ENCODE results near the gene CPEB4. TPM values are rescaled to one million over a fixed set of nuclear protein-coding genes. Genes with fewer than 3 reads are reported as not detected.
A peak's percentile ranks its signal among the peaks of the same experiment; 100 is the strongest.

The CPEB4 gene
- total RNA-seq, 2 experiments from 2014 or later: 11.4 to 11.9 TPM

GRCh38 chr5:173881811-173882575 lies 6.2 kb upstream of the CPEB4 start:
- intact Hi-C loops (cut with micrococcal nuclease): no loop called here
- Mint-ChIP-seq H3K27ac (no peak overlapping the region), H3K4me1 (ENCODE audit: low read depth) (peaks cover 37% of the 10 kb centered on the region), H3K27me3 (no peaks in the 10 kb centered on the region), H3K4me3 (no peak overlapping the region), H3K36me3 (peaks cover 3% of the 10 kb centered on the region), H3K9me3 (peaks cover 9% of the 10 kb centered on the region)
- CTCF ChIA-PET: no interaction called here
- POLR2A ChIA-PET: no interaction called here
- DNase-seq: no peak

- Mint-ChIP-seq H3K4me3 (no peak overlapping the region), H3K36me3 (peaks cover 3% of the 10 kb centered on the region), H3K9me3 (peaks cover 9% of the 10 kb centered on the region), H3K27ac (no peak overlapping the region), H3K27me3 (no peaks in the 10 kb centered on the region), H3K4me1 (ENCODE audit: low read depth) (peaks cover 41% of the 10 kb centered on the region)
- ChIA-PET POLR2A (no interaction called here), CTCF (interaction anchor here (1.1 kb wide), 1 partner anchor 266 kb away, joined by 3 read pairs; the partner anchor contains the start of gene BOD1)
- intact Hi-C loops (cut with micrococcal nuclease): no loop called here
- no peak for DNase-seq
These were observed 5.5 kb upstream of the CPEB4 start for GRCh38 chr5:173882632-173883031.

GRCh38 chr5:173883347-173883924 lies 4.7 kb upstream of the CPEB4 start:
- ChIA-PET POLR2A (no interaction called here), CTCF (interaction anchor here (1.1 to 1.2 kb wide), 2 partner anchors 90 to 267 kb away, joined by 3 to 4 read pairs; partner anchors contain the start of gene BOD1)
- Mint-ChIP-seq H3K36me3 (peaks cover 4% of the 10 kb centered on the region), H3K9me3 (peaks cover 9% of the 10 kb centered on the region), H3K4me3 (no peak overlapping the region), H3K4me1 (ENCODE audit: low read depth) (peaks cover 41% of the 10 kb centered on the region), H3K27ac (no peak overlapping the region), H3K27me3 (no peaks in the 10 kb centered on the region)
- intact Hi-C loops (cut with micrococcal nuclease): no loop called here
- no peak for DNase-seq

GRCh38 chr5:173884402-173885053 lies 3.6 kb upstream of the CPEB4 start:
- intact Hi-C loops (cut with micrococcal nuclease): loop anchor here (5.0 kb wide), 4 partner anchors 62 to 827 kb away; partner anchors contain the start of gene CREBRF
- ChIA-PET CTCF (interaction anchor here (1.2 to 2.6 kb wide), 5 partner anchors 11 to 269 kb away, joined by 4 to 8 read pairs (median 4); partner anchors contain the start of gene BOD1), POLR2A (no interaction called here)
- Mint-ChIP-seq H3K27me3 (no peaks in the 10 kb centered on the region), H3K4me1 (ENCODE audit: low read depth) (peaks cover 46% of the 10 kb centered on the region), H3K36me3 (peaks cover 4% of the 10 kb centered on the region), H3K9me3 (peaks cover 9% of the 10 kb centered on the region), H3K27ac (peak overlapping the region; percentile 47), H3K4me3 (no peak overlapping the region)
- peak; percentile 62 for DNase-seq

GRCh38 chr5:173885054-173885443 lies 3.1 kb upstream of the CPEB4 start:
- H3K4me3 Mint-ChIP-seq: no peak overlapping the region
- H3K36me3 Mint-ChIP-seq: peaks cover 4% of the 10 kb centered on the region
- CTCF ChIA-PET: interaction anchor here (1.4 to 2.6 kb wide), 4 partner anchors 11 to 269 kb away, joined by 4 to 8 read pairs (median 4); partner anchors contain the start of gene BOD1
- POLR2A ChIA-PET: no interaction called here
- no peak overlapping the region for H3K27ac Mint-ChIP-seq
- H3K9me3 Mint-ChIP-seq: peaks cover 9% of the 10 kb centered on the region
- H3K4me1 Mint-ChIP-seq (ENCODE audit: low read depth): peaks cover 52% of the 10 kb centered on the region
- intact Hi-C loops (cut with micrococcal nuclease): loop anchor here (5.0 kb wide), 4 partner anchors 63 to 828 kb away; partner anchors contain the start of gene CREBRF
- no peaks in the 10 kb centered on the region for H3K27me3 Mint-ChIP-seq
- DNase-seq: no peak

- H3K4me3 Mint-ChIP-seq: no peak overlapping the region
- ChIA-PET POLR2A (no interaction called here), CTCF (interaction anchor here (1.4 to 2.6 kb wide), 4 partner anchors 10 to 270 kb away, joined by 4 to 8 read pairs (median 4); partner anchors contain the start of gene BOD1)
- peak; percentile 21 for DNase-seq
- no peaks in the 10 kb centered on the region for H3K27me3 Mint-ChIP-seq
- H3K9me3 Mint-ChIP-seq: peaks cover 9% of the 10 kb centered on the region
- intact Hi-C loops (cut with micrococcal nuclease): loop anchor here (5.0 kb wide), 4 partner anchors 63 to 828 kb away; partner anchors contain the start of gene CREBRF
- peaks cover 4% of the 10 kb centered on the region for H3K36me3 Mint-ChIP-seq
- H3K27ac Mint-ChIP-seq: peak overlapping the region; percentile 19
- H3K4me1 Mint-ChIP-seq (ENCODE audit: low read depth): peaks cover 57% of the 10 kb centered on the region
These were observed 2.6 kb upstream of the CPEB4 start for GRCh38 chr5:173885475-173886010.

GRCh38 chr5:173886150-173886549 lies 2.0 kb upstream of the CPEB4 start:
- no peak overlapping the region for H3K4me3 Mint-ChIP-seq
- intact Hi-C loops (cut with micrococcal nuclease): loop anchor here (5.0 kb wide), 4 partner anchors 64 to 829 kb away; partner anchors contain the start of gene CREBRF
- no peaks in the 10 kb centered on the region for H3K27me3 Mint-ChIP-seq
- no peak for DNase-seq
- peaks cover 61% of the 10 kb centered on the region for H3K4me1 Mint-ChIP-seq (ENCODE audit: low read depth)
- peak overlapping the region; percentile 10 for H3K27ac Mint-ChIP-seq
- peaks cover 4% of the 10 kb centered on the region for H3K36me3 Mint-ChIP-seq
- ChIA-PET POLR2A (no interaction called here), CTCF (interaction anchor here (2.6 kb wide), 1 partner anchor 270 kb away, joined by 8 read pairs; the partner anchor contains the start of gene BOD1)
- peaks cover 9% of the 10 kb centered on the region for H3K9me3 Mint-ChIP-seq

- H3K27me3 Mint-ChIP-seq: no peaks in the 10 kb centered on the region
- intact Hi-C loops (cut with micrococcal nuclease): loop anchor here (1.0 to 5.0 kb wide), 6 partner anchors 30 to 831 kb away; partner anchors contain the start of genes BOD1 and CREBRF
- H3K36me3 Mint-ChIP-seq: peaks cover 3% of the 10 kb centered on the region
- H3K27ac Mint-ChIP-seq: peak overlapping the region; percentile 97
- H3K9me3 Mint-ChIP-seq: peaks cover 1% of the 10 kb centered on the region
- ChIA-PET POLR2A (interaction anchor here (0.8 to 1.8 kb wide), 3 partner anchors 29 to 272 kb away, joined by 3 to 15 read pairs (median 7); partner anchors contain the start of gene BOD1), CTCF (interaction anchor here (0.9 to 3.3 kb wide), 7 partner anchors 29 to 272 kb away, joined by 3 to 12 read pairs (median 10); partner anchors contain the start of gene BOD1)
- DNase-seq: peak; percentile 26
- H3K4me3 Mint-ChIP-seq: peak overlapping the region; percentile 97
- peaks cover 71% of the 10 kb centered on the region for H3K4me1 Mint-ChIP-seq (ENCODE audit: low read depth)
These were observed 453 bp downstream of the CPEB4 start for GRCh38 chr5:173888473-173889131.

GRCh38 chr5:173890195-173890991 lies 2.2 kb downstream of the CPEB4 start:
- Mint-ChIP-seq H3K27ac (no peak overlapping the region), H3K36me3 (peaks cover 3% of the 10 kb centered on the region), H3K4me1 (ENCODE audit: low read depth) (peaks cover 65% of the 10 kb centered on the region), H3K4me3 (peak overlapping the region; percentile 42), H3K9me3 (no peaks in the 10 kb centered on the region), H3K27me3 (no peaks in the 10 kb centered on the region)
- intact Hi-C loops (cut with micrococcal nuclease): no loop called here
- ChIA-PET POLR2A (interaction anchor here (1.1 to 1.8 kb wide), 2 partner anchors 23 to 27 kb away, joined by 3 to 7 read pairs; no protein-coding TSS in a partner anchor), CTCF (interaction anchor here (0.7 to 3.3 kb wide), 4 partner anchors 23 to 274 kb away, joined by 3 to 12 read pairs (median 7); partner anchors contain the start of gene BOD1)
- peak; percentile 15 for DNase-seq

- DNase-seq: no peak
- H3K4me1 Mint-ChIP-seq (ENCODE audit: low read depth): peaks cover 58% of the 10 kb centered on the region
- intact Hi-C loops (cut with micrococcal nuclease): no loop called here
- no peak overlapping the region for H3K27ac Mint-ChIP-seq
- peak overlapping the region; percentile 40 for H3K4me3 Mint-ChIP-seq
- peaks cover 3% of the 10 kb centered on the region for H3K36me3 Mint-ChIP-seq
- no peaks in the 10 kb centered on the region for H3K9me3 Mint-ChIP-seq
- POLR2A ChIA-PET: no interaction called here
- H3K27me3 Mint-ChIP-seq: no peaks in the 10 kb centered on the region
- CTCF ChIA-PET: interaction anchor here (1.2 to 3.3 kb wide), 3 partner anchors 34 to 275 kb away, joined by 5 to 12 read pairs (median 11); partner anchors contain the start of gene BOD1
These were observed 3.4 kb downstream of the CPEB4 start for GRCh38 chr5:173891308-173892116.
